ENCODE data around the gene FIBP. TPM values are rescaled to one million over a fixed set of nuclear protein-coding genes. Genes with fewer than 3 reads are reported as not detected.

The FIBP gene
- total and polyA plus RNA-seq, 2 of the 8 experiments (the other 6 are each of a cell fraction or from before 2014, with no cell fraction given): 74.3 to 173 TPM

GRCh38 chr11:65885231-65885630 lies 3.0 kb downstream of the FIBP start:
- FAIRE-seq (no peak), DNase-seq (ENCODE audit: low read depth in 1 of 2, low spot score in 2 of 2) (no peak)
- H3K9me3 ChIP-seq (ENCODE audit: insufficient read depth in 2 of 2, low read depth in 1 of 2, low read length in 1 of 2): no peaks in the 10 kb centered on the region
- H3K79me2 ChIP-seq (ENCODE audit: control insufficient read depth in 1 of 2, insufficient read depth in 2 of 2, low read length in 2 of 2): peaks cover 0 to 4% of the 10 kb centered on the region in 2 experiments; a peak in 1 of 4 replicates
- H4K20me1 ChIP-seq (replicated peaks in 1 of 2; ENCODE audit: control insufficient read depth in 1 of 2, insufficient read depth in 2 of 2, low read length in 2 of 2): peaks cover 6 to 7% of the 10 kb centered on the region in 2 experiments
- no peak overlapping the region for H2BK20ac ChIP-seq (ENCODE audit: low read length)
- CTCF ChIA-PET (ENCODE audit: partially characterized antibody): interaction anchor here (0.6 to 19.6 kb wide), 54 partner anchors 7 to 1447 kb away, joined by 3 to 283 read pairs (median 5); partner anchors contain the start of genes CATSPER1, CCDC85B, CFL1 and CTSW
- POLR2A ChIA-PET (ENCODE audit: partially characterized antibody): interaction anchor here (0.6 to 39.7 kb wide), 2 partner anchors 24 to 29 kb away, joined by 3 to 1071 read pairs; partner anchors contain the start of genes CFL1, EFEMP2 and MUS81
- no peak overlapping the region for H4K91ac ChIP-seq (replicated peaks; ENCODE audit: insufficient read length, low read length)
- no peak overlapping the region for H3K4me3 ChIP-seq (ENCODE audit: extremely low read depth in 1 of 4, insufficient read depth in 2 of 4, low read depth in 3 of 4, low read length in 4 of 4)
- peaks cover 0 to 9% (median 8%) of the 10 kb centered on the region in 4 experiments; a peak in 6 of 7 replicates for H3K27me3 ChIP-seq (replicated peaks in 1 of 4; ENCODE audit: control insufficient read depth in 3 of 4, extremely low read depth in 1 of 4, insufficient read depth in 3 of 4, low read length in 3 of 4)
- H2BK12ac ChIP-seq (ENCODE audit: low read depth, low read length): no peak overlapping the region
- H3K27ac ChIP-seq (ENCODE audit: low read depth, low read length): no peak overlapping the region
- no peak overlapping the region for H3K56ac ChIP-seq (replicated peaks; ENCODE audit: insufficient read length, low read depth, low read length)
- peaks cover 0 to 17% (median 11%) of the 10 kb centered on the region in 4 experiments; a peak in 5 of 7 replicates for H3K4me1 ChIP-seq (replicated peaks in 1 of 4; ENCODE audit: control insufficient read depth in 3 of 4, insufficient read depth in 4 of 4, low read length in 3 of 4)
- H3K36me3 ChIP-seq (ENCODE audit: control insufficient read depth in 2 of 4, insufficient read depth in 4 of 4, low read length in 3 of 4): peaks cover 8 to 22% (median 18%) of the 10 kb centered on the region in 4 experiments; a peak in 7 of 8 replicates
- no peak overlapping the region for H2AK5ac ChIP-seq (ENCODE audit: low read depth, low read length)
- H3K79me1 ChIP-seq (ENCODE audit: low read depth, low read length): no peaks in the 10 kb centered on the region
- no peak overlapping the region for H4K8ac ChIP-seq (ENCODE audit: extremely low read depth, insufficient read depth, low read length)
- no peak overlapping the region for H3K4me2 ChIP-seq (ENCODE audit: insufficient read depth in 1 of 2, low read depth in 2 of 2, low read length in 2 of 2)
- H3K14ac ChIP-seq (ENCODE audit: insufficient read length): no peak overlapping the region
- no peak overlapping the region for H3K4ac ChIP-seq (replicated peaks; ENCODE audit: insufficient read length, low read depth, low read length)
- H3K9ac ChIP-seq (replicated peaks in 1 of 4; ENCODE audit: extremely low read depth in 1 of 4, low read depth in 3 of 4, low read length in 3 of 4): no peak overlapping the region
- 89% methylated on average over 7 of the region's 7 CpGs; no CpG with 5 or more reads in 1 of the 2 experiments for WGBS, 2 experiments (ENCODE audit: extremely low coverage in 1 of 2, insufficient coverage in 1 of 2, insufficient read length in 1 of 2, insufficient replicate concordance in 2 of 2, low coverage in 1 of 2, low lambda C conversion rate in 2 of 2, missing lambda C conversion rate in 1 of 2)
- no peak overlapping the region for H3K23ac ChIP-seq (ENCODE audit: insufficient read length)
- H3K23me2 ChIP-seq (ENCODE audit: low read depth, low read length): peaks cover 14% of the 10 kb centered on the region
- no peak overlapping the region for H2BK15ac ChIP-seq (ENCODE audit: low read length)
- H3K18ac ChIP-seq (ENCODE audit: extremely low read depth, low read length): no peak overlapping the region
- H4K5ac ChIP-seq (ENCODE audit: insufficient read length, low read depth, low read length): no peak overlapping the region
- H2BK120ac ChIP-seq (replicated peaks; ENCODE audit: low read depth, low read length): no peak overlapping the region
- no peak overlapping the region for H2AFZ ChIP-seq (ENCODE audit: low read length)
- H2BK5ac ChIP-seq (ENCODE audit: low read depth, low read length): no peak overlapping the region
- no peak for TF ChIP-seq RBBP5 (IDR thresholded peaks at IDR 0.05; ENCODE audit: borderline replicate concordance, low read depth, low read length)
- no peak for TF ChIP-seq EGR1 (IDR thresholded peaks at IDR 0.05; ENCODE audit: borderline replicate concordance, low read depth, low read length)
- no peak for TF ChIP-seq TBP (IDR thresholded peaks at IDR 0.05; ENCODE audit: low read depth, low read length)
- no peak for TF ChIP-seq JUND (IDR thresholded peaks at IDR 0.05; ENCODE audit: low read length)
- TF ChIP-seq KDM4A (IDR thresholded peaks at IDR 0.05; ENCODE audit: low read depth, low read length, severe bottlenecking): no peak
- no peak for TF ChIP-seq BRCA1 (IDR thresholded peaks at IDR 0.05; ENCODE audit: low read depth, low read length)
- no peak for TF ChIP-seq E2F6 (IDR thresholded peaks at IDR 0.05)
- TF ChIP-seq CREB1 (IDR thresholded peaks at IDR 0.05): no peak
- no peak for TF ChIP-seq CTCF (IDR thresholded peaks at IDR 0.05; ENCODE audit: control extremely low read depth in 1 of 3, insufficient read depth in 1 of 3, low read depth in 1 of 3, low read length in 3 of 3)
- no peak for TF ChIP-seq TAF1 (IDR thresholded peaks at IDR 0.05; ENCODE audit: low read depth, low read length)
- no peak for TF ChIP-seq CBX8 (IDR thresholded peaks at IDR 0.05; ENCODE audit: borderline replicate concordance, low read depth, low read length)
